HL-60 (cell line): Measurements from ENCODE around the gene SGCE.

Experiments used
- DNase-seq, 2 experiments: peaks; one replicate each; pipeline ENCODE4 v3.0.0-alpha.2; 2010 to 2020; ENCODE audit warnings: low read depth in 1 of 2, low spot score in 1 of 2
- H3K27ac ChIP-seq: fragments of 250-450 bp; sonication (Bioruptor Pico); replicated peaks from 2 replicates; pipeline ENCODE4 v1.5.1; 2020; ENCODE audit warnings: mild to moderate bottlenecking, moderate library complexity
- H3K27me3 ChIP-seq: fragments of 250-450 bp; sonication (Bioruptor Pico); 2 replicates; pipeline ENCODE4 v1.5.1; 2021; ENCODE audit warnings: mild to moderate bottlenecking, moderate library complexity; ENCODE audit not compliant: insufficient read depth, poor library complexity, severe bottlenecking
- H3K4me3 ChIP-seq: replicated peaks from 2 replicates; pipeline ENCODE4 v1.5.1; 2011; ENCODE audit warnings: mild to moderate bottlenecking, control low read depth, low read length; ENCODE audit not compliant: insufficient read depth
- GABPA ChIP-seq: IDR thresholded peaks from 2 replicates; pipeline ENCODE4 v1.6.1; 2012; ENCODE audit warnings: low read depth
- POLR2AphosphoS5 ChIP-seq: IDR thresholded peaks from 2 replicates; pipeline ENCODE4 v1.6.1; 2012; ENCODE audit warnings: low read depth
- SPI1 ChIP-seq: IDR thresholded peaks from 2 replicates; pipeline ENCODE4 v1.6.1; 2012; ENCODE audit warnings: low read depth, mild to moderate bottlenecking, borderline replicate concordance
- TF ChIP-seq, protein P1 (sequence below): IDR thresholded peaks from 2 replicates; pipeline ENCODE4 v1.6.1; 2012; ENCODE audit warnings: low read depth; ENCODE audit not compliant: insufficient replicate concordance
- TF ChIP-seq, protein P2 (sequence below): IDR thresholded peaks from one replicate; pipeline ENCODE4 v1.5.1; 2011; ENCODE audit warnings: low read length, control low read depth, inconsistent platforms; ENCODE audit not compliant: insufficient read depth

SGCE gene

DNA sequence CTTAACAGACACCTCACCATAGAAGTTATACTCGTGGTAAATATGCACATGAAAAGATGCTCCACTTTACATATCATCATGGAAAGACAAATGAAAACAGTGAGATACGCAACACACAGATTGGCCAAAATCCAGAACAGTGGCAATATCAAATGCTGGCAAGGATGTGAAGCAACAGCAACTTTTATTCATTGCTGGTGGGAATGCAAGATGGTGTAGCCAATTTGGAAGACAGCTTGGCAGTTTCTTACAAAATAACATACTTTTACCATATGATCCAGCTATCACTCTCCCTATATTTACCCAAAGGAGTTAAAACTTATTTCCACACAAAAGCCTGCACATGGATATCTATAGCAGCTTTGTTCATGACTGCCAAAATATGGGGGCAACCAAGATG, 46.4 kb downstream of the SGCE start:
- H3K27ac ChIP-seq, result no peak overlapping the region
- DNase-seq, result no peak
- no peaks in the 10 kb centered on the region for H3K27me3 ChIP-seq
- H3K4me3 ChIP-seq, result no peak overlapping the region
- TF ChIP-seq, protein P1, sequence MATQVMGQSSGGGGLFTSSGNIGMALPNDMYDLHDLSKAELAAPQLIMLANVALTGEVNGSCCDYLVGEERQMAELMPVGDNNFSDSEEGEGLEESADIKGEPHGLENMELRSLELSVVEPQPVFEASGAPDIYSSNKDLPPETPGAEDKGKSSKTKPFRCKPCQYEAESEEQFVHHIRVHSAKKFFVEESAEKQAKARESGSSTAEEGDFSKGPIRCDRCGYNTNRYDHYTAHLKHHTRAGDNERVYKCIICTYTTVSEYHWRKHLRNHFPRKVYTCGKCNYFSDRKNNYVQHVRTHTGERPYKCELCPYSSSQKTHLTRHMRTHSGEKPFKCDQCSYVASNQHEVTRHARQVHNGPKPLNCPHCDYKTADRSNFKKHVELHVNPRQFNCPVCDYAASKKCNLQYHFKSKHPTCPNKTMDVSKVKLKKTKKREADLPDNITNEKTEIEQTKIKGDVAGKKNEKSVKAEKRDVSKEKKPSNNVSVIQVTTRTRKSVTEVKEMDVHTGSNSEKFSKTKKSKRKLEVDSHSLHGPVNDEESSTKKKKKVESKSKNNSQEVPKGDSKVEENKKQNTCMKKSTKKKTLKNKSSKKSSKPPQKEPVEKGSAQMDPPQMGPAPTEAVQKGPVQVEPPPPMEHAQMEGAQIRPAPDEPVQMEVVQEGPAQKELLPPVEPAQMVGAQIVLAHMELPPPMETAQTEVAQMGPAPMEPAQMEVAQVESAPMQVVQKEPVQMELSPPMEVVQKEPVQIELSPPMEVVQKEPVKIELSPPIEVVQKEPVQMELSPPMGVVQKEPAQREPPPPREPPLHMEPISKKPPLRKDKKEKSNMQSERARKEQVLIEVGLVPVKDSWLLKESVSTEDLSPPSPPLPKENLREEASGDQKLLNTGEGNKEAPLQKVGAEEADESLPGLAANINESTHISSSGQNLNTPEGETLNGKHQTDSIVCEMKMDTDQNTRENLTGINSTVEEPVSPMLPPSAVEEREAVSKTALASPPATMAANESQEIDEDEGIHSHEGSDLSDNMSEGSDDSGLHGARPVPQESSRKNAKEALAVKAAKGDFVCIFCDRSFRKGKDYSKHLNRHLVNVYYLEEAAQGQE, result no peak
- TF ChIP-seq GABPA (no peak), POLR2AphosphoS5 (no peak), SPI1 (no peak)
- TF ChIP-seq, protein P2, sequence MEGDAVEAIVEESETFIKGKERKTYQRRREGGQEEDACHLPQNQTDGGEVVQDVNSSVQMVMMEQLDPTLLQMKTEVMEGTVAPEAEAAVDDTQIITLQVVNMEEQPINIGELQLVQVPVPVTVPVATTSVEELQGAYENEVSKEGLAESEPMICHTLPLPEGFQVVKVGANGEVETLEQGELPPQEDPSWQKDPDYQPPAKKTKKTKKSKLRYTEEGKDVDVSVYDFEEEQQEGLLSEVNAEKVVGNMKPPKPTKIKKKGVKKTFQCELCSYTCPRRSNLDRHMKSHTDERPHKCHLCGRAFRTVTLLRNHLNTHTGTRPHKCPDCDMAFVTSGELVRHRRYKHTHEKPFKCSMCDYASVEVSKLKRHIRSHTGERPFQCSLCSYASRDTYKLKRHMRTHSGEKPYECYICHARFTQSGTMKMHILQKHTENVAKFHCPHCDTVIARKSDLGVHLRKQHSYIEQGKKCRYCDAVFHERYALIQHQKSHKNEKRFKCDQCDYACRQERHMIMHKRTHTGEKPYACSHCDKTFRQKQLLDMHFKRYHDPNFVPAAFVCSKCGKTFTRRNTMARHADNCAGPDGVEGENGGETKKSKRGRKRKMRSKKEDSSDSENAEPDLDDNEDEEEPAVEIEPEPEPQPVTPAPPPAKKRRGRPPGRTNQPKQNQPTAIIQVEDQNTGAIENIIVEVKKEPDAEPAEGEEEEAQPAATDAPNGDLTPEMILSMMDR, result no peak

DNA sequence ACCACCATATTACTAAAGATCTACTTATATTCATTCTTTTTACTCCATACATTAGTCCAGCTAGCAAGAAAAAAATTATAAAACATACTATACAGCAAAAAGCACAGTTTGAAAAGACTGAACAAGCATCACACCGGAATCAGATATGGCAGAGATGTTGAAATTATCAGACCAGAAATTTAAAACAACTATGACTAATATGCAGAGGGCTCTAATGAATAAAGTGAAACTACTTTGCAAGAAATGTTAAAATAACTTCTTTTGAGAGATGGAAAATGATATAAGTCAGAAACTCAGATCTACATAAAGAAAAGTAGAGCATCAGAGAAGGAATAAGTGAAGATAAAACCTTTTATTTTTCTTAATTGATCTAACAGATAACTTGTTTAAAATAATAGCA, 50.9 kb downstream of the SGCE start:
- Histone ChIP-seq H3K27me3 (no peaks in the 10 kb centered on the region), H3K4me3 (no peak overlapping the region), H3K27ac (no peak overlapping the region)
- no peak for DNase-seq
- TF ChIP-seq SPI1 (no peak), GABPA (no peak)

DNA sequence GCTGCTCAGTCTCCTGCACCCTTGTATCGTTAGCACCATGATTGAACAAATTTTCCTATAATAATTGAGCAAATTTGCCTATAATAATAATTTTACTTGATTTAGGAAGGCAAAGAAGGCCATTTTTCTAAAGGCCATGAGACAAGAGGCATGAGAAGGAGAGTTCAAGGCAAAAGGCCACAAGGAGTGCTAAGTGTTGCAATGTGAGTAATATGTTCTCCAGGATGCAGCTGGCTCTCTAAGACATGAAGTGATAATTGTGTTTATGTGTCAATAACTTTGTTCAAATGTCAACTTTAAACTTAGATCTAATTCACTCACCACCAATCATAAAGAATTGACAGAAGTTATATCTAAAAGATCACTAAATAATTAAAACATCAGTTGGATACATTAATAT, 53.8 kb downstream of the SGCE start:
- Histone ChIP-seq H3K27ac (no peak overlapping the region), H3K4me3 (no peak overlapping the region), H3K27me3 (no peaks in the 10 kb centered on the region)
- TF ChIP-seq, protein P1, result no peak
- TF ChIP-seq POLR2AphosphoS5 (no peak), SPI1 (no peak), GABPA (no peak)
- TF ChIP-seq, protein P2, result no peak
- no peak for DNase-seq

DNA sequence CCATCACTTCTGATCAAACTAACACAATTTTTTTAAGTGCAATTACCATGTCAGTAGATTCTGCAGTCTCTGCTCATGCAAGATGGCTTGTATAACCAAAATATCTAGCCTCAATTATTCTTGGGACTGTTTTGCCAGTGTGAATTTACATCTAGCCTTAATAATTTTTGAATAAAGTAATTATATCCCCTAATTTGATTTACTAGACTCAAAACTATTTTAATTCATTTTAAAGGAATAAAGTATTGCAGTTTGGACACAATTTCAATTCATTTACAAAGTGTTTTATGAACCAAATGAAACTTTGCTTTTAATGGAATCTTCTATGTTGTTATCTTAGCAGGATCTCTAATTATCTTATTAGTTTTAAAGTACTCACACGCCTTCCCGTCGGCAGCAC, 55.7 kb downstream of the SGCE start:
- TF ChIP-seq, protein P2, result no peak
- TF ChIP-seq POLR2AphosphoS5 (no peak), SPI1 (no peak)
- TF ChIP-seq, protein P1, result no peak
- DNase-seq, result no peak
- no peak overlapping the region for H3K27ac ChIP-seq
- H3K27me3 ChIP-seq, result no peaks in the 10 kb centered on the region
- H3K4me3 ChIP-seq, result no peak overlapping the region
